ENCODE data around the gene NPEPPS.

- TF ChIP-seq CTCF (optimal IDR thresholded peaks at IDR 0.05 in 1 of 3, IDR thresholded peaks at IDR 0.05 in 1 of 3, conservative IDR thresholded peaks at IDR 0.05 in 1 of 3; ENCODE audit: extremely low read depth in 1 of 3, insufficient read depth in 2 of 3, low read length in 3 of 3) (no peak), EZH2 (IDR thresholded peaks at IDR 0.05; ENCODE audit: low read length) (no peak)
These were observed 122.5 kb downstream of the NPEPPS start for GRCh38 chr17:47653442-47653841.

All from keratinocyte (primary cell).